IPS-20b (cell line): ENCODE measurements around the gene CHKA.

ENCODE experiments used
- H3K27ac ChIP-seq: one replicate; pipeline ENCODE4 v1.5.1; 2013; ENCODE audit warnings: low read length
- H3K27me3 ChIP-seq: 2 replicates; pipeline ENCODE4 v1.6.1; 2013; ENCODE audit warnings: mild to moderate bottlenecking, low read length, inconsistent platforms; ENCODE audit not compliant: insufficient read depth
- H3K36me3 ChIP-seq: 2 replicates; pipeline ENCODE4 v1.6.1; 2013; ENCODE audit warnings: low read depth, mild to moderate bottlenecking, inconsistent platforms, low read length, moderate library complexity; ENCODE audit not compliant: insufficient read depth
- H3K4me1 ChIP-seq: 2 replicates; pipeline ENCODE4 v1.6.1; 2013; ENCODE audit warnings: mild to moderate bottlenecking, control low read depth, inconsistent platforms, low read length, moderate library complexity; ENCODE audit not compliant: insufficient read depth
- H3K4me3 ChIP-seq: 2 replicates; pipeline ENCODE4 v1.5.1; 2013; ENCODE audit warnings: mild to moderate bottlenecking, low read length, inconsistent platforms
- H3K9ac ChIP-seq: 2 replicates; pipeline ENCODE4 v1.6.1; 2013; ENCODE audit warnings: low read depth, mild to moderate bottlenecking, inconsistent platforms, low read length, moderate library complexity
- H3K9me3 ChIP-seq: 2 replicates; pipeline ENCODE4 v1.6.1; 2013; ENCODE audit warnings: mild to moderate bottlenecking, low read depth, low read length, inconsistent platforms; ENCODE audit not compliant: insufficient read depth

The CHKA gene

DNA sequence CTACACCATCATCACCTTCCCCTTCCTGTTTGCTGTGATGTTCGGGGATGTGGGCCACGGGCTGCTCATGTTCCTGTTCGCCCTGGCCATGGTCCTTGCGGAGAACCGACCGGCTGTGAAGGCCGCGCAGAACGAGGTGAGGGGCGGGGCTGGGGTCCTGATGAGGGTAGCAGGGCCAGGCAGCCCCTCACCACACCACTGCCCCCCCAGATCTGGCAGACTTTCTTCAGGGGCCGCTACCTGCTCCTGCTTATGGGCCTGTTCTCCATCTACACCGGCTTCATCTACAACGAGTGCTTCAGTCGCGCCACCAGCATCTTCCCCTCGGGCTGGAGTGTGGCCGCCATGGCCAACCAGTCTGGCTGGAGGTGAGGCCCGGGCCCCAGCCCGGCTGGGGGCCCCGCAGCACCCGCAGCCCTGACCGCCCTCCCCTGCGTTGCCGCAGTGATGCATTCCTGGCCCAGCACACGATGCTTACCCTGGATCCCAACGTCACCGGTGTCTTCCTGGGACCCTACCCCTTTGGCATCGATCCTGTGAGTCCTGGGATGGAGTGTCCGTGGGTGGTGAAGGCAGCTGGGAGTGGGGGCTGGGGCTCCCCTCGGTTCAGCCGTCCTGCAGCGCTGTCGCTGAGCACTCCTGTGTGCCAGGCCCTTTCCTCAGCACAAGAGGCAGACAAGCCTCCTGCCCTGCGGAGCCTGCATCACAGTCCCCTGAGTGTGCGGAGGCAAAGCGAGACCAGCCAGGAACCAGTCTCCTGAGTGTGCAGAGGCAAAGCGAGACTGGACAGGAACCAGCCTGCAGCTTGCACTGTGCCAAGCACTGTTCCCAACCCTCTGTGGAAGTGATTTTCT, 73.5 kb downstream of the CHKA start:
- no peak overlapping the region for H3K4me3 ChIP-seq
- no peak overlapping the region for H3K9ac ChIP-seq
- H3K36me3 ChIP-seq, result no peaks in the 10 kb centered on the region
- no peaks in the 10 kb centered on the region for H3K27me3 ChIP-seq
- no peak overlapping the region for H3K27ac ChIP-seq
- 0 out of 2 replicates have a peak, but pooled peaks cover 3% of the 10 kb centered on the region for H3K4me1 ChIP-seq
- no peaks in the 10 kb centered on the region for H3K9me3 ChIP-seq

GRCh38 chr11:68044898-68045351, 76.3 kb downstream of the CHKA start:
- no peaks in the 10 kb centered on the region for H3K36me3 ChIP-seq
- H3K4me3 ChIP-seq, result no peak overlapping the region

DNA sequence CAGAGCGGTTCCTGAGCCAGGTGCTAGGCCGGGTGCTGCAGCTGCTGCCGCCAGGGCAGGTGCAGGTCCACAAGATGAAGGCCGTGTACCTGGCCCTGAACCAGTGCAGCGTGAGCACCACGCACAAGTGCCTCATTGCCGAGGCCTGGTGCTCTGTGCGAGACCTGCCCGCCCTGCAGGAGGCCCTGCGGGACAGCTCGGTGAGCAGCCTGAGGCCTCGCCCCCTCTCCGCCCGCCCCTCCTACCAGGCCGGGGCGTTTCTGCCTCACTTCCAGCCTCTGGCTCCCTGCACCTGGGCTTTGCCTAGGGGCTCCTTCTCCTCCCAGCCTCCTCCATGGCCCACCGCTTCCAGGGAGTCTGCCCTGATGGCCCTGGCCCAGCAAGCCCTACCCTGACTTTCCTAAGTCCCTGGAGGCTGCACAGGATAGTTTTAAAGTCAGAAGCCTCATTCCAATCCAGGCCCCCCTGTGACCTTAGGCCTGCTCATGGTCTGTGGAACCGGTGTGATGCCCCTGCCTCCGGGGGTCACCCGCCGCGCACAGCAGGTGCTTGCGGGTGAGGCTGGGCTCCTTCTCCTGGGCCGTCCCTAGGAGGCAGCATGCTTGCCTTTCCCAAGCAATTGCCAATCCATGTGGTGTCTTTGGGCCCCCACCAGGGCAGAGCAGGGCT, 76.9 kb downstream of the CHKA start:
- Histone ChIP-seq H3K27me3 (no peaks in the 10 kb centered on the region), H3K4me3 (no peak overlapping the region), H3K27ac (no peak overlapping the region), H3K4me1 (peaks cover 4% of the 10 kb centered on the region; the same call in 1 of the 2 replicates), H3K36me3 (no peaks in the 10 kb centered on the region), H3K9ac (no peak overlapping the region), H3K9me3 (no peaks in the 10 kb centered on the region)

More at GRCh38 chr11:68044898-68045351, 76.3 kb downstream of the CHKA start:
- Histone ChIP-seq H3K27me3 (no peaks in the 10 kb centered on the region), H3K9ac (no peak overlapping the region), H3K27ac (no peak overlapping the region), H3K4me1 (peaks cover 3% of the 10 kb centered on the region; the same call in 1 of the 2 replicates), H3K9me3 (no peaks in the 10 kb centered on the region)

- H3K4me1 ChIP-seq, result peaks cover 4% of the 10 kb centered on the region; the same call in 1 of the 2 replicates
- no peak overlapping the region for H3K27ac ChIP-seq
- no peak overlapping the region for H3K9ac ChIP-seq
- H3K4me3 ChIP-seq, result no peak overlapping the region
- no peaks in the 10 kb centered on the region for H3K27me3 ChIP-seq
- H3K36me3 ChIP-seq, result no peaks in the 10 kb centered on the region
- H3K9me3 ChIP-seq, result no peaks in the 10 kb centered on the region
Observed at GRCh38 chr11:68043349-68044144, 77.6 kb downstream of the CHKA start.

DNA sequence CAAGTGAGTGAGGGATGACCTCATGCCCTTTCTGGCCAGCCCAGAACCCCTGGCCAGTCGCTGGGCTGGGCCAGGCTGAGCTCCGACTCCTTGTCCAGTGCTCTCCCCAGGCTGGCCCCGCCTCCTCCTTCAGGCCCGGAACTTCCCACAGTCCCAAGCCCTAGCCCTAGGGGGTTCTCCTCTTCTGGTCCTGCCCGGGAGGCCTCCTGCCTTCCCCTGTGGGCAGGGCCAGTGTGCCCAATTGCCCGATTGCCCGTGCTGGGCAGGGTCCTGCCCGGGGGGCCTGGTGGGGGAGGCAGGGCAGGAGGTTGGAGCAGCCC, 78.2 kb downstream of the CHKA start:
- Histone ChIP-seq H3K4me3 (no peak overlapping the region), H3K27ac (no peak overlapping the region), H3K4me1 (peaks cover 4% of the 10 kb centered on the region; the same call in 1 of the 2 replicates)

GRCh38 chr11:68042219-68043028, 78.8 kb downstream of the CHKA start:
- no peaks in the 10 kb centered on the region for H3K27me3 ChIP-seq
- H3K9ac ChIP-seq, result no peak overlapping the region
- H3K4me1 ChIP-seq, result peaks cover 4% of the 10 kb centered on the region; the same call in 1 of the 2 replicates
- H3K36me3 ChIP-seq, result no peaks in the 10 kb centered on the region
- H3K4me3 ChIP-seq, result no peak overlapping the region
- H3K27ac ChIP-seq, result no peak overlapping the region
- no peaks in the 10 kb centered on the region for H3K9me3 ChIP-seq

More for the DNA sequence above, 78.2 kb downstream of the CHKA start:
- H3K36me3 ChIP-seq, result no peaks in the 10 kb centered on the region
- no peaks in the 10 kb centered on the region for H3K9me3 ChIP-seq
- H3K27me3 ChIP-seq, result no peaks in the 10 kb centered on the region
- no peak overlapping the region for H3K9ac ChIP-seq

DNA sequence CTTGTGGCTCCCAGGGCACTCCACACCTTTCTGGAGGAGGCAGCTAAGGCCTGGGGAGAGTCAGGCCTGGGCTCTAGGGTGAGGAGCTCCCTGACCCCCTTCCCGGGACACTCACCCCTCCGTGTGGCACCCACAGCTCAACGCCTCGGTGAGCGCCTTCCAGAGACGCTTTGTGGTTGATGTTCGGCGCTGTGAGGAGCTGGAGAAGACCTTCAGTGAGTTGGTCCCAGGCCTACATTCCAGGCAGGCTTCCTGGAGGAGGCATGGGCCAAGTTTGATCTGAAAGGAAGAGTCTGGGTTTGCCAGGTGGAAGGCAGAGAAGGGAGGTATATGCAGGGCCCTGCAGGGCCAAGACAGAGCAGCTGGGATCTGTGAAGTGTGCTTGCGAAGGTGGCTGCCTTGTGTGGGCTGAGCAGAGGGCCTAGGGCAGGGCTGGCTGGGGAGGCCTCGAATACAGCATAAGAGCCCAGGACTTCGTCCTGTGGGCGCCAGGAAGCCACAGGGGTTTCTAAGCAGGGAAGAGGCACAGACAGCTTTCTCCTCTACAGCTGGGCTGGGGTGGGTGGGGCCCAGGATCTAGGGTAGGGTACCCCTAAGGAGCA, 79.5 kb downstream of the CHKA start:
- H3K27ac ChIP-seq, result no peak overlapping the region
- no peak overlapping the region for H3K4me3 ChIP-seq
- no peaks in the 10 kb centered on the region for H3K36me3 ChIP-seq
- no peaks in the 10 kb centered on the region for H3K27me3 ChIP-seq
- H3K9ac ChIP-seq, result no peak overlapping the region
- H3K9me3 ChIP-seq, result no peaks in the 10 kb centered on the region
- H3K4me1 ChIP-seq, result peaks cover 4% of the 10 kb centered on the region; the same call in 1 of the 2 replicates

GRCh38 chr11:68040957-68041591, 80.1 kb downstream of the CHKA start:
- Histone ChIP-seq H3K9ac (no peak overlapping the region), H3K27me3 (no peaks in the 10 kb centered on the region), H3K4me1 (peaks cover 4% of the 10 kb centered on the region; the same call in 1 of the 2 replicates), H3K4me3 (no peak overlapping the region), H3K36me3 (no peaks in the 10 kb centered on the region), H3K27ac (no peak overlapping the region), H3K9me3 (no peaks in the 10 kb centered on the region)

- H3K9me3 ChIP-seq, result no peaks in the 10 kb centered on the region
- H3K4me3 ChIP-seq, result no peak overlapping the region
- H3K4me1 ChIP-seq, result peaks cover 4% of the 10 kb centered on the region; the same call in 1 of the 2 replicates
- H3K27ac ChIP-seq, result peak overlapping the region; percentile 55
- peaks cover 3% of the 10 kb centered on the region; the same call in 1 of the 2 replicates for H3K36me3 ChIP-seq
- peak overlapping the region; percentile 16; the same call in 1 of the 2 replicates for H3K9ac ChIP-seq
- no peaks in the 10 kb centered on the region for H3K27me3 ChIP-seq
Observed at GRCh38 chr11:68040101-68040956, 80.9 kb downstream of the CHKA start.
